Astrocyte (in vitro differentiated cells and primary cell): ENCODE results near the gene NTN4. TPM values are rescaled to one million over a fixed set of nuclear protein-coding genes. Genes with fewer than 3 reads are reported as not detected.

Experiments
- DNase-seq: peaks from one replicate; pipeline ENCODE4 v3.0.0-alpha.2; 2010; ENCODE audit warnings: low read depth
- FAIRE-seq: peaks from 2 replicates; lab custom pipeline; 2011; peaks lifted over from hg19 to GRCh38; lab: Jason Lieb, UNC
- H2AFZ ChIP-seq: 2 replicates; pipeline ENCODE4 v1.6.0; 2012; ENCODE audit warnings: low read depth, low read length, inconsistent platforms
- H3K27ac ChIP-seq: 2 replicates; pipeline ENCODE4 v1.5.1; 2011; ENCODE audit warnings: low read depth, low read length, inconsistent platforms
- H3K27me3 ChIP-seq: 2 replicates; pipeline ENCODE4 v1.6.0; 2011; ENCODE audit warnings: low read length, inconsistent platforms; ENCODE audit not compliant: insufficient read depth
- H3K36me3 ChIP-seq: 2 replicates; pipeline ENCODE4 v1.5.1; 2011; ENCODE audit warnings: low read length, inconsistent platforms; ENCODE audit not compliant: insufficient read depth
- H3K4me1 ChIP-seq: 2 replicates; pipeline ENCODE4 v1.5.1; 2011; ENCODE audit warnings: low read length, inconsistent platforms; ENCODE audit not compliant: insufficient read depth
- H3K4me2 ChIP-seq: 2 replicates; pipeline ENCODE4 v1.6.0; 2012; ENCODE audit warnings: low read length, inconsistent platforms
- H3K4me3 ChIP-seq: 2 replicates; pipeline ENCODE4 v1.5.1; 2011; ENCODE audit warnings: low read depth, mild to moderate bottlenecking, low read length, inconsistent platforms; ENCODE audit not compliant: insufficient read depth
- H3K79me2 ChIP-seq: 2 replicates; pipeline ENCODE4 v1.6.0; 2012; ENCODE audit warnings: mild to moderate bottlenecking, low read length, inconsistent platforms; ENCODE audit not compliant: insufficient read depth
- H3K9ac ChIP-seq: 2 replicates; pipeline ENCODE4 v1.6.0; 2012; ENCODE audit warnings: mild to moderate bottlenecking, low read length, inconsistent platforms
- H3K9me3 ChIP-seq: 2 replicates; pipeline ENCODE4 v1.5.1; 2012; ENCODE audit warnings: low read depth, mild to moderate bottlenecking, low read length, inconsistent platforms; ENCODE audit not compliant: insufficient read depth
- H4K20me1 ChIP-seq: 2 replicates; pipeline ENCODE4 v1.6.0; 2012; ENCODE audit warnings: low read length, inconsistent platforms; ENCODE audit not compliant: insufficient read depth
- H3K27ac Mint-ChIP-seq: one replicate; pipeline ENCODE4 v1.8.0; 2021; ENCODE audit warnings: mild to moderate bottlenecking, mixed read lengths; ENCODE audit not compliant: unreplicated experiment
- H3K27me3 Mint-ChIP-seq: one replicate; pipeline ENCODE4 v1.8.0; 2021; ENCODE audit warnings: low read depth, mixed read lengths; ENCODE audit not compliant: unreplicated experiment
- H3K36me3 Mint-ChIP-seq: one replicate; pipeline ENCODE4 v1.8.0; 2021; ENCODE audit warnings: low read depth, mixed read lengths; ENCODE audit not compliant: unreplicated experiment
- H3K4me1 Mint-ChIP-seq: one replicate; pipeline ENCODE4 v1.8.0; 2021; ENCODE audit warnings: low read depth, mixed read lengths; ENCODE audit not compliant: unreplicated experiment
- H3K4me3 Mint-ChIP-seq: one replicate; pipeline ENCODE4 v1.8.0; 2021; ENCODE audit warnings: mild to moderate bottlenecking, moderate library complexity, mixed read lengths; ENCODE audit not compliant: unreplicated experiment
- H3K9me3 Mint-ChIP-seq: one replicate; pipeline ENCODE4 v1.8.0; 2021; ENCODE audit warnings: mild to moderate bottlenecking, mixed read lengths; ENCODE audit not compliant: unreplicated experiment
- CTCF ChIP-seq: IDR thresholded peaks from 2 replicates; pipeline ENCODE4 v1.5.1; 2011; ENCODE audit warnings: low read depth, mild to moderate bottlenecking, inconsistent platforms, low read length, moderate library complexity; ENCODE audit not compliant: insufficient read depth
- EZH2 ChIP-seq: IDR thresholded peaks from 2 replicates; pipeline ENCODE4 v1.6.1; 2012; ENCODE audit warnings: mild to moderate bottlenecking, low read length, inconsistent platforms; ENCODE audit not compliant: insufficient read depth
- total RNA-seq: library from RNA; stranded (reverse); gene quantifications from 2 replicates; pipeline ENCODE4 v1.2.1, GENCODE V29; 2021

Gene NTN4
- total RNA-seq, 1 donor from 2014 or later, result 28.9 TPM

GRCh38 chr12:95653771-95654546 lies 136.6 kb downstream of the NTN4 start:
- no peaks in the 10 kb centered on the region for H3K27me3 Mint-ChIP-seq
- H3K4me1 Mint-ChIP-seq, result peaks cover 5% of the 10 kb centered on the region
- H3K9me3 Mint-ChIP-seq, result peaks cover 3% of the 10 kb centered on the region
- peaks cover 4% of the 10 kb centered on the region for H3K36me3 Mint-ChIP-seq
- no peaks in the 10 kb centered on the region for H3K79me2 ChIP-seq
- no peaks in the 10 kb centered on the region for H4K20me1 ChIP-seq
- no peak overlapping the region for H3K4me3 ChIP-seq
- peak overlapping the region; percentile 32 for H3K27ac ChIP-seq
- no peak overlapping the region for H2AFZ ChIP-seq
- H3K9ac ChIP-seq, result no peak overlapping the region
- FAIRE-seq, result no peak
- no peaks in the 10 kb centered on the region for H3K27me3 ChIP-seq
- H3K4me3 Mint-ChIP-seq, result no peak overlapping the region
- H3K4me1 ChIP-seq, result no peaks in the 10 kb centered on the region
- peak overlapping the region; percentile 78 for H3K27ac Mint-ChIP-seq
- DNase-seq, result peak; percentile 34
- H3K4me2 ChIP-seq, result no peak overlapping the region
- H3K9me3 ChIP-seq, result no peaks in the 10 kb centered on the region
- H3K36me3 ChIP-seq, result no peaks in the 10 kb centered on the region
- TF ChIP-seq CTCF, result no peak
- TF ChIP-seq EZH2, result no peak

GRCh38 chr12:95651681-95652080 lies 138.9 kb downstream of the NTN4 start:
- no peaks in the 10 kb centered on the region for H4K20me1 ChIP-seq
- H3K27me3 Mint-ChIP-seq, result no peaks in the 10 kb centered on the region
- H3K9ac ChIP-seq, result no peak overlapping the region
- no peaks in the 10 kb centered on the region for H3K36me3 ChIP-seq
- H3K4me3 ChIP-seq, result no peak overlapping the region
- H3K27me3 ChIP-seq, result no peaks in the 10 kb centered on the region
- H3K9me3 ChIP-seq, result no peaks in the 10 kb centered on the region
- no peak overlapping the region for H3K27ac Mint-ChIP-seq
- peaks cover 2% of the 10 kb centered on the region for H3K36me3 Mint-ChIP-seq
- no peak overlapping the region for H3K4me3 Mint-ChIP-seq
- TF ChIP-seq EZH2, result no peak
- TF ChIP-seq CTCF, result no peak
- H3K4me1 ChIP-seq, result peaks cover 8% of the 10 kb centered on the region
- H3K27ac ChIP-seq, result no peak overlapping the region
- peaks cover 3% of the 10 kb centered on the region for H3K9me3 Mint-ChIP-seq
- DNase-seq (no peak), FAIRE-seq (no peak)
- H2AFZ ChIP-seq, result no peak overlapping the region
- no peak overlapping the region for H3K4me2 ChIP-seq
- H3K4me1 Mint-ChIP-seq, result peaks cover 11% of the 10 kb centered on the region
- H3K79me2 ChIP-seq, result no peaks in the 10 kb centered on the region
